HEK293 (cell line): ENCODE data around the gene PCCA.

Experiments
- CTCF ChIA-PET: fragments of 350-600 bp; formaldehyde crosslinking; extraction: SDS; loops from one replicate; lab custom pipeline; 2021; ENCODE audit warnings: antibody characterized with exemption; lab: Yijun Ruan, JAX
- POLR2A ChIA-PET: fragments of 300-600 bp; formaldehyde crosslinking; extraction: SDS; loops from one replicate; lab custom pipeline; 2020; ENCODE audit warnings: antibody characterized with exemption, inconsistent platforms; lab: Yijun Ruan, JAX
- H3K27ac ChIP-seq: fragments of 200-500 bp; sonication (Bioruptor generic); 2 replicates; pipeline ENCODE4 v1.5.1; 2014; ENCODE audit warnings: low read depth, low read length, control low read depth, inconsistent platforms; ENCODE audit errors: extremely low read depth
- H3K36me3 ChIP-seq, 2 experiments: fragments of 200-500 bp in 1 of 2; sonication (Bioruptor generic) in 1 of 2; 1 replicate in 1 of 2; 2 replicates in 1 of 2; pipeline ENCODE4 v1.5.1; 2014 to 2017; ENCODE audit warnings: inconsistent platforms in 2 of 2, low read length in 2 of 2; ENCODE audit not compliant: control insufficient read depth in 2 of 2, insufficient read depth in 1 of 2
- H3K4me1 ChIP-seq: fragments of 200-500 bp; sonication (Bioruptor generic); 2 replicates; pipeline ENCODE4 v1.5.1; 2014; ENCODE audit warnings: mild to moderate bottlenecking, low read length, inconsistent platforms; ENCODE audit not compliant: control insufficient read depth, insufficient read depth
- H3K4me3 ChIP-seq: 2 replicates; pipeline ENCODE4 v1.5.1; 2011; ENCODE audit warnings: low read depth, mild to moderate bottlenecking, control low read depth, low read length, moderate library complexity
- H3K9me3 ChIP-seq: fragments of 200-500 bp; sonication (Bioruptor generic); 2 replicates; pipeline ENCODE4 v1.5.1; 2014; ENCODE audit warnings: low read depth, low read length, inconsistent platforms; ENCODE audit not compliant: control insufficient read depth, insufficient read depth
- GFI1B ChIP-seq: fragments of 450-650 bp; formaldehyde crosslinking; IDR thresholded peaks from 2 replicates; pipeline ENCODE4 v1.5.1; 2016; ENCODE audit warnings: missing biosample characterization, missing genetic modification characterization
- GLIS2 ChIP-seq: fragments of 450-650 bp; formaldehyde crosslinking; IDR thresholded peaks from 2 replicates; pipeline ENCODE4 v1.5.1; 2016; ENCODE audit warnings: missing biosample characterization, missing genetic modification characterization
- SCRT1 ChIP-seq: fragments of 450-650 bp; formaldehyde crosslinking; IDR thresholded peaks from 2 replicates; pipeline ENCODE4 v1.5.1; 2016; ENCODE audit warnings: missing biosample characterization, missing genetic modification characterization, borderline replicate concordance
- SP2 ChIP-seq: fragments of 450-650 bp; formaldehyde crosslinking; IDR thresholded peaks from 2 replicates; pipeline ENCODE4 v1.5.1; 2016; ENCODE audit warnings: missing biosample characterization, missing genetic modification characterization
- TCF7L2 ChIP-seq: IDR thresholded peaks from 2 replicates; pipeline ENCODE4 v1.6.1; 2011; ENCODE audit warnings: low read depth, mild to moderate bottlenecking, inconsistent platforms, low read length, moderate library complexity, borderline replicate concordance
- ZBTB20 ChIP-seq: fragments of 450-650 bp; formaldehyde crosslinking; IDR thresholded peaks from 2 replicates; pipeline ENCODE4 v1.5.1; 2016; ENCODE audit warnings: missing biosample characterization, missing genetic modification characterization
- ZIC2 ChIP-seq: fragments of 450-650 bp; formaldehyde crosslinking; IDR thresholded peaks from 2 replicates; pipeline ENCODE4 v1.5.1; 2016; ENCODE audit warnings: missing biosample characterization, missing genetic modification characterization
- ZNF112 ChIP-seq: fragments of 450-650 bp; formaldehyde crosslinking; IDR thresholded peaks from 2 replicates; pipeline ENCODE4 v1.5.0; 2017; ENCODE audit warnings: missing biosample characterization, missing genetic modification characterization
- ZNF202 ChIP-seq: fragments of 450-650 bp; formaldehyde crosslinking; IDR thresholded peaks from 2 replicates; pipeline ENCODE4 v1.5.1; 2016; ENCODE audit warnings: missing biosample characterization, missing genetic modification characterization, borderline replicate concordance
- ZNF211 ChIP-seq: fragments of 450-650 bp; formaldehyde crosslinking; IDR thresholded peaks from 2 replicates; pipeline ENCODE4 v1.5.1; 2016; ENCODE audit warnings: low read depth, missing biosample characterization, missing genetic modification characterization
- ZNF23 ChIP-seq: fragments of 450-650 bp; formaldehyde crosslinking; IDR thresholded peaks from 2 replicates; pipeline ENCODE4 v1.5.1; 2016; ENCODE audit warnings: missing biosample characterization, missing genetic modification characterization, borderline replicate concordance
- ZNF239 ChIP-seq: fragments of 450-650 bp; formaldehyde crosslinking; IDR thresholded peaks from 2 replicates; pipeline ENCODE4 v1.5.1; 2016; ENCODE audit warnings: missing biosample characterization, missing genetic modification characterization
- ZNF292 ChIP-seq: fragments of 450-650 bp; formaldehyde crosslinking; IDR thresholded peaks from 2 replicates; pipeline ENCODE4 v1.5.1; 2016; ENCODE audit warnings: low read depth, missing biosample characterization, missing genetic modification characterization, borderline replicate concordance
- ZNF404 ChIP-seq: fragments of 450-650 bp; formaldehyde crosslinking; IDR thresholded peaks from 2 replicates; pipeline ENCODE4 v1.5.1; 2017; ENCODE audit warnings: missing biosample characterization, missing genetic modification characterization
- ZNF426 ChIP-seq: fragments of 450-650 bp; formaldehyde crosslinking; IDR thresholded peaks from 2 replicates; pipeline ENCODE4 v1.5.1; 2017; ENCODE audit warnings: missing biosample characterization, missing genetic modification characterization, mild to moderate bottlenecking, inconsistent platforms, moderate library complexity
- ZNF521 ChIP-seq: fragments of 450-650 bp; formaldehyde crosslinking; IDR thresholded peaks from 2 replicates; pipeline ENCODE4 v1.5.1; 2017; ENCODE audit warnings: missing biosample characterization, mild to moderate bottlenecking, missing genetic modification characterization
- ZNF670 ChIP-seq: fragments of 450-650 bp; formaldehyde crosslinking; IDR thresholded peaks from 2 replicates; pipeline ENCODE4 v1.5.1; 2016; ENCODE audit warnings: missing biosample characterization, missing genetic modification characterization, low read depth
- ZNF792 ChIP-seq: fragments of 450-650 bp; formaldehyde crosslinking; IDR thresholded peaks from 2 replicates; pipeline ENCODE4 v1.5.1; 2016; ENCODE audit warnings: missing biosample characterization, missing genetic modification characterization
- TF ChIP-seq, protein P1 (sequence below): fragments of 450-650 bp; formaldehyde crosslinking; IDR thresholded peaks from 2 replicates; pipeline ENCODE4 v1.5.1; 2017; ENCODE audit warnings: missing biosample characterization, missing genetic modification characterization
- TF ChIP-seq, protein P2 (sequence below): fragments of 450-650 bp; formaldehyde crosslinking; IDR thresholded peaks from 2 replicates; pipeline ENCODE4 v1.5.1; 2016; ENCODE audit warnings: missing biosample characterization, missing genetic modification characterization

The PCCA gene

GRCh38 chr13:100543872-100544602 is 455.1 kb downstream of the PCCA start (continued):
- TF ChIP-seq, protein P1, sequence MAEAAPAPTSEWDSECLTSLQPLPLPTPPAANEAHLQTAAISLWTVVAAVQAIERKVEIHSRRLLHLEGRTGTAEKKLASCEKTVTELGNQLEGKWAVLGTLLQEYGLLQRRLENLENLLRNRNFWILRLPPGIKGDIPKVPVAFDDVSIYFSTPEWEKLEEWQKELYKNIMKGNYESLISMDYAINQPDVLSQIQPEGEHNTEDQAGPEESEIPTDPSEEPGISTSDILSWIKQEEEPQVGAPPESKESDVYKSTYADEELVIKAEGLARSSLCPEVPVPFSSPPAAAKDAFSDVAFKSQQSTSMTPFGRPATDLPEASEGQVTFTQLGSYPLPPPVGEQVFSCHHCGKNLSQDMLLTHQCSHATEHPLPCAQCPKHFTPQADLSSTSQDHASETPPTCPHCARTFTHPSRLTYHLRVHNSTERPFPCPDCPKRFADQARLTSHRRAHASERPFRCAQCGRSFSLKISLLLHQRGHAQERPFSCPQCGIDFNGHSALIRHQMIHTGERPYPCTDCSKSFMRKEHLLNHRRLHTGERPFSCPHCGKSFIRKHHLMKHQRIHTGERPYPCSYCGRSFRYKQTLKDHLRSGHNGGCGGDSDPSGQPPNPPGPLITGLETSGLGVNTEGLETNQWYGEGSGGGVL (tag by site-specific recombination), result no peak
- TF ChIP-seq ZNF670, result no peak
- TF ChIP-seq, protein P2, sequence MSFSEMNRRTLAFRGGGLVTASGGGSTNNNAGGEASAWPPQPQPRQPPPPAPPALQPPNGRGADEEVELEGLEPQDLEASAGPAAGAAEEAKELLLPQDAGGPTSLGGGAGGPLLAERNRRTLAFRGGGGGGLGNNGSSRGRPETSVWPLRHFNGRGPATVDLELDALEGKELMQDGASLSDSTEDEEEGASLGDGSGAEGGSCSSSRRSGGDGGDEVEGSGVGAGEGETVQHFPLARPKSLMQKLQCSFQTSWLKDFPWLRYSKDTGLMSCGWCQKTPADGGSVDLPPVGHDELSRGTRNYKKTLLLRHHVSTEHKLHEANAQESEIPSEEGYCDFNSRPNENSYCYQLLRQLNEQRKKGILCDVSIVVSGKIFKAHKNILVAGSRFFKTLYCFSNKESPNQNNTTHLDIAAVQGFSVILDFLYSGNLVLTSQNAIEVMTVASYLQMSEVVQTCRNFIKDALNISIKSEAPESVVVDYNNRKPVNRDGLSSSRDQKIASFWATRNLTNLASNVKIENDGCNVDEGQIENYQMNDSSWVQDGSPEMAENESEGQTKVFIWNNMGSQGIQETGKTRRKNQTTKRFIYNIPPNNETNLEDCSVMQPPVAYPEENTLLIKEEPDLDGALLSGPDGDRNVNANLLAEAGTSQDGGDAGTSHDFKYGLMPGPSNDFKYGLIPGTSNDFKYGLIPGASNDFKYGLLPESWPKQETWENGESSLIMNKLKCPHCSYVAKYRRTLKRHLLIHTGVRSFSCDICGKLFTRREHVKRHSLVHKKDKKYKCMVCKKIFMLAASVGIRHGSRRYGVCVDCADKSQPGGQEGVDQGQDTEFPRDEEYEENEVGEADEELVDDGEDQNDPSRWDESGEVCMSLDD, result no peak
- TF ChIP-seq ZNF112 (tag by site-specific recombination), result no peak
- TF ChIP-seq SCRT1 (tag by site-specific recombination), result no peak

DNA sequence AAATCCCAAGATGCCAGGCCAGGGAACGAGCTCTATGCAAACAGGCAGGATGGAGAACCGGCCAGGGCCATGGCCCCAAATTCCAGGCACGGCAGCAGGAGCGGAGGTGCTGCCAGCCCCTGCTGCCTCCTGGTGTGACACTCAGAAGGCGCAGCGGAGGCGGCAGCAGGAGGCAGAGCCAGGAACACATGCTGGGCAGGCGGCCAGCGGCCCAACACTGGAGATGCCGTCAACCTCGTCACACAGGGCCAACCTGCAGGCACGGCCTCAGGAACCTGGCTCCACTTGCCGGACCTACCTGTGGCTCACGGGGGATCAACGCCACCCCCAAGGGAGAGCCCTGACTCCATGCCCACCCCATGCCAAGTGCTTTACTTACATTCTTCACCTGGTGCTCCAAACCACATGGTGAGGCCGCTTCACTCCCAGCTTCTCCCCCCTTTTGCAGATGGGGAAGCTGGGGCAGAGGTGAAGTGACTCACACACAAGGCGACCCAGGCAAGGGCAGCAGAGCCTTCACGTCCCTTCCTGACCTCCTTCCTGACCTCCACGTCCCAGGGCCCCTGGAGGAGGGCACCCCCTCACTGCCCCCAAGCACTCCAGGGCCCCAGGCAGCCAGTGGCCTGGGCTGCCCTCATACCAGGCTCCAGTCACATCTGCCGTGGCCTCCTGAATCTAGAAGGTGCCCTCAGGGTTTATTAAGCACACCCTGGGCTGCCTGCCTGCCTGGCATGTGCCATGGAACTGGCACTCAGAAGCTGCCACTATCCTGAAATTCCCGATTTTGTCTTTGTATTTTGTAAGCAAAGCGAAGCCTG is 456.2 kb downstream of the PCCA start:
- POLR2A ChIA-PET, result no interaction called here
- CTCF ChIA-PET, result interaction anchor here (0.7 to 1.0 kb wide), 2 partner anchors 28 to 618 kb away, joined by 3 to 4 read pairs; no protein-coding TSS in a partner anchor
- Histone ChIP-seq H3K9me3 (no peaks in the 10 kb centered on the region), H3K27ac (no peak overlapping the region), H3K4me1 (no peaks in the 10 kb centered on the region), H3K36me3 (no peaks in the 10 kb centered on the region), H3K4me3 (no peak overlapping the region)
- TF ChIP-seq GFI1B (tag by site-specific recombination) (no peak), ZIC2 (peak; percentile 47), SP2 (tag by site-specific recombination) (no peak), ZNF112 (tag by site-specific recombination) (no peak), ZNF211 (tag by site-specific recombination) (no peak), ZNF521 (tag by site-specific recombination) (no peak), ZNF202 (tag by site-specific recombination) (no peak), ZNF792 (tag by site-specific recombination) (no peak), ZNF23 (tag by site-specific recombination) (no peak)

DNA sequence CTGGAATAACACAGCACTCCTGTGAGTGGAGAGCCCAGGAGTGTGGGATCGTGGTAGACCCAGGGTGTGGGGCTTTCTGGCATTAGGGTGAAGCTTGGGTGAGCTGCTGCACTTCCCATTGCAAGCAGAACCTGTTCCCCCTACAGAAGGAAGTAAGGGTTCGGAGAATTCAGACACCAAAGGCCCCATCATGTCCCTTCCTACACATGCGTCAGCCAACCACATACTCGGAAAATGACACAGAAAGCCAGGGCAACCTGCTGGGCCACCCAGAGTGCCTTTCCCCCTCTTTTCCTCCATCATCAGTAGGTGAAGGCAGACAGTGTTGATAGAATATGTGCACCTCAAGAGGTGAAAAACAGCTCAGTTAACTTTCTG is 456.8 kb downstream of the PCCA start:
- H3K4me3 ChIP-seq, result no peak overlapping the region
- POLR2A ChIA-PET, result no interaction called here
- H3K9me3 ChIP-seq, result no peaks in the 10 kb centered on the region
- H3K27ac ChIP-seq, result no peak overlapping the region
- no peak for TF ChIP-seq TCF7L2
- TF ChIP-seq ZNF292, result no peak
- no peak for TF ChIP-seq ZNF404 (tag by site-specific recombination)
- TF ChIP-seq ZBTB20 (tag by site-specific recombination), result no peak
- no peak for TF ChIP-seq ZNF239 (tag by site-specific recombination)
- no peak for TF ChIP-seq GLIS2
- no peak for TF ChIP-seq ZNF426 (tag by site-specific recombination)
- H3K36me3 ChIP-seq, result no peaks in the 10 kb centered on the region
- H3K4me1 ChIP-seq, result no peaks in the 10 kb centered on the region
- CTCF ChIA-PET, result interaction anchor here (1.0 kb wide), 1 partner anchor 28 kb away, joined by 4 read pairs; no protein-coding TSS in a partner anchor
